Measurements from ENCODE around the gene SLC23A3.

Gene SLC23A3

GRCh38 chr2:219140722-219141121, 29.1 kb downstream of the SLC23A3 start:
- Histone ChIP-seq H3K4me1 (ENCODE audit: control insufficient read depth, insufficient read depth, low read length) (no peaks in the 10 kb centered on the region), H3K27ac (ENCODE audit: low read length) (no peak overlapping the region), H3K27me3 (ENCODE audit: control insufficient read depth, insufficient read depth, low read length) (no peaks in the 10 kb centered on the region), H3K4me3 (ENCODE audit: low read length) (no peak overlapping the region), H3K36me3 (ENCODE audit: control insufficient read depth, insufficient read depth, low read length) (no peaks in the 10 kb centered on the region), H3K9me3 (ENCODE audit: control insufficient read depth, insufficient read depth, low read length) (no peaks in the 10 kb centered on the region)
- DNase-seq (ENCODE audit: low read depth, low spot score), result no peak
- WGBS (ENCODE audit: insufficient coverage, insufficient read length), result no CpG with 5 or more reads among the region's 3 CpGs

DNA sequence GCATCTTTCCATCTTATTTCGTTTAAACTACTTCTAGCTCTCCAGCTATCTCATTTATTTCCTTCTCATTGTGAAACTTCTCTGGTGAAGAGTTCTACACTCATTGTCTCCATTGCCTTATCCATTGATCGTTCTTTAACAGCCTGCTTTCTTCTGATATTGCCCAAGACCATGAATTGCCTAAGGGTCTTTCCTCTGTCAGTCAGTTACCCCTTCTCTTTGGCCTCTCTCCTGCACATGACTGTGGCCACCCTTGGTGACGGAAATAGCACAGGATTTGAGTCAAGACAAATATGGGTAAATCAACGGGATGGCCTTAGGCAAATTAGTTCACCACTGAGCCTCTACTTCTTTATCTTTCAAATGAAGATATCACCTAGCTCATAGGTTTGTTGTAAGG, 35.9 kb downstream of the SLC23A3 start:
- 100% methylated on average over 1 of the region's 4 CpGs for WGBS (ENCODE audit: insufficient coverage, insufficient read length)
- no peaks in the 10 kb centered on the region for H3K9me3 ChIP-seq (ENCODE audit: control insufficient read depth, insufficient read depth, low read length)
- no peaks in the 10 kb centered on the region for H3K36me3 ChIP-seq (ENCODE audit: control insufficient read depth, insufficient read depth, low read length)
- no peaks in the 10 kb centered on the region for H3K4me1 ChIP-seq (ENCODE audit: control insufficient read depth, insufficient read depth, low read length)
- no peaks in the 10 kb centered on the region for H3K27me3 ChIP-seq (ENCODE audit: control insufficient read depth, insufficient read depth, low read length)
- no peak overlapping the region for H3K4me3 ChIP-seq (ENCODE audit: low read length)
- no peak for DNase-seq (ENCODE audit: low read depth, low spot score)
- no peak overlapping the region for H3K27ac ChIP-seq (ENCODE audit: low read length)

- Histone ChIP-seq H3K27me3 (ENCODE audit: control insufficient read depth, insufficient read depth, low read length) (no peaks in the 10 kb centered on the region), H3K4me3 (ENCODE audit: low read length) (no peak overlapping the region), H3K27ac (ENCODE audit: low read length) (no peak overlapping the region), H3K36me3 (ENCODE audit: control insufficient read depth, insufficient read depth, low read length) (no peaks in the 10 kb centered on the region), H3K4me1 (ENCODE audit: control insufficient read depth, insufficient read depth, low read length) (no peaks in the 10 kb centered on the region), H3K9me3 (ENCODE audit: control insufficient read depth, insufficient read depth, low read length) (no peaks in the 10 kb centered on the region)
- no peak for DNase-seq (ENCODE audit: low read depth, low spot score)
- WGBS (ENCODE audit: insufficient coverage, insufficient read length), result no CpG with 5 or more reads among the region's 4 CpGs
Observed at GRCh38 chr2:219131744-219132143, 38.1 kb downstream of the SLC23A3 start.

GRCh38 chr2:219131327-219131726, 38.5 kb downstream of the SLC23A3 start:
- Histone ChIP-seq H3K4me1 (ENCODE audit: control insufficient read depth, insufficient read depth, low read length) (no peaks in the 10 kb centered on the region), H3K36me3 (ENCODE audit: control insufficient read depth, insufficient read depth, low read length) (no peaks in the 10 kb centered on the region), H3K27me3 (ENCODE audit: control insufficient read depth, insufficient read depth, low read length) (no peaks in the 10 kb centered on the region), H3K27ac (ENCODE audit: low read length) (no peak overlapping the region), H3K9me3 (ENCODE audit: control insufficient read depth, insufficient read depth, low read length) (no peaks in the 10 kb centered on the region), H3K4me3 (ENCODE audit: low read length) (no peak overlapping the region)
- no CpG with 5 or more reads among the region's 3 CpGs for WGBS (ENCODE audit: insufficient coverage, insufficient read length)
- no peak for DNase-seq (ENCODE audit: low read depth, low spot score)

DNA sequence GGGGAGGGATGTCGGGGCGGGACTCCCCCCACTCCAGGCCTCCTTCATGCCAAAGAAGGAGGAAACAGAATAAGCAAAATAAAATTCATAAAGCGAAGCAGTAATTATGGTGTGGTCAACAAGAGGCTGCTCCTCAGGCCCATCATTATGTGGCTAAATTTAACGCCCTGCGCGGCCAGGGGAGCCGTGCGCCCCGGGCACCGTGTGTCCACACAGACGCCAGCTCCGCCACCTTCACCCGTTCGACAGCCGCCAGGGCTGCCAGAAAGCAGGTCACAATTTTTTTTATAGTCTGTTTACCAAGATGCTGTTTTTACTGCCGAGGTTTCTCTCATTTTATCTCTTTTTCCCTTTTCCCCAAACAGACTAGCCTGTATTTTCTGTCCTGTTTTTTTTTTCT, 40.2 kb downstream of the SLC23A3 start:
- Histone ChIP-seq H3K4me1 (ENCODE audit: control insufficient read depth, insufficient read depth, low read length) (no peaks in the 10 kb centered on the region), H3K27me3 (ENCODE audit: control insufficient read depth, insufficient read depth, low read length) (no peaks in the 10 kb centered on the region), H3K36me3 (ENCODE audit: control insufficient read depth, insufficient read depth, low read length) (no peaks in the 10 kb centered on the region), H3K4me3 (ENCODE audit: low read length) (no peak overlapping the region), H3K27ac (ENCODE audit: low read length) (no peak overlapping the region), H3K9me3 (ENCODE audit: control insufficient read depth, insufficient read depth, low read length) (no peaks in the 10 kb centered on the region)
- no peak for DNase-seq (ENCODE audit: low read depth, low spot score)
- no CpG with 5 or more reads among the region's 16 CpGs for WGBS (ENCODE audit: insufficient coverage, insufficient read length)

DNA sequence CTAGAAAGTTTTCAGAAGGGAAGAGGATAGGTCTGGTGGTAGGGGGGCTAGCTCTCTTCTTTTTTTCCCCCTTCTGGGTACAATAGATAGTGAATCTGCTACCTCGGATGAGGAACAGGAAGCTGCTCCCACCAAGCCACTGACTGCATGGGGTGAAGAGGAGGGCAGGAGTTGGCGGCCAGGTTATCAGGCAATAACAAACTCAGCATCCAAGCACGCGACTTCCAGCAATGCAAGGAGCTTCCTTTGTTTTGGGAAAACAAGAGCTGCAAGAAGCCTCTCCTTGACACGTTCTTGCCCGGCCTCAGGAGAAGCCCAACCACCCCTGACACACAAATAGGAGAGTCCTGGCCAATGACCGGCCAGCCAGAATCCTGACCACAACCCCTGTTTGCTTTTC, 41.4 kb downstream of the SLC23A3 start:
- no peak overlapping the region for H3K27ac ChIP-seq (ENCODE audit: low read length)
- H3K36me3 ChIP-seq (ENCODE audit: control insufficient read depth, insufficient read depth, low read length), result no peaks in the 10 kb centered on the region
- H3K27me3 ChIP-seq (ENCODE audit: control insufficient read depth, insufficient read depth, low read length), result no peaks in the 10 kb centered on the region
- no peak overlapping the region for H3K4me3 ChIP-seq (ENCODE audit: low read length)
- H3K4me1 ChIP-seq (ENCODE audit: control insufficient read depth, insufficient read depth, low read length), result 0 out of 2 replicates have a peak, but pooled peaks cover 1% of the 10 kb centered on the region
- DNase-seq (ENCODE audit: low read depth, low spot score), result no peak
- H3K9me3 ChIP-seq (ENCODE audit: control insufficient read depth, insufficient read depth, low read length), result no peaks in the 10 kb centered on the region
- WGBS (ENCODE audit: insufficient coverage, insufficient read length), result no CpG with 5 or more reads among the region's 7 CpGs

- WGBS (ENCODE audit: insufficient coverage, insufficient read length), result no CpG with 5 or more reads among the region's 2 CpGs
- H3K27ac ChIP-seq (ENCODE audit: low read length), result no peak overlapping the region
- no peaks in the 10 kb centered on the region for H3K27me3 ChIP-seq (ENCODE audit: control insufficient read depth, insufficient read depth, low read length)
- no peaks in the 10 kb centered on the region for H3K36me3 ChIP-seq (ENCODE audit: control insufficient read depth, insufficient read depth, low read length)
- no peak overlapping the region for H3K4me3 ChIP-seq (ENCODE audit: low read length)
- H3K9me3 ChIP-seq (ENCODE audit: control insufficient read depth, insufficient read depth, low read length), result no peaks in the 10 kb centered on the region
- 0 out of 2 replicates have a peak, but pooled peaks cover 1% of the 10 kb centered on the region for H3K4me1 ChIP-seq (ENCODE audit: control insufficient read depth, insufficient read depth, low read length)
- no peak for DNase-seq (ENCODE audit: low read depth, low spot score)
Observed at GRCh38 chr2:219127037-219127635, 42.7 kb downstream of the SLC23A3 start.

DNA sequence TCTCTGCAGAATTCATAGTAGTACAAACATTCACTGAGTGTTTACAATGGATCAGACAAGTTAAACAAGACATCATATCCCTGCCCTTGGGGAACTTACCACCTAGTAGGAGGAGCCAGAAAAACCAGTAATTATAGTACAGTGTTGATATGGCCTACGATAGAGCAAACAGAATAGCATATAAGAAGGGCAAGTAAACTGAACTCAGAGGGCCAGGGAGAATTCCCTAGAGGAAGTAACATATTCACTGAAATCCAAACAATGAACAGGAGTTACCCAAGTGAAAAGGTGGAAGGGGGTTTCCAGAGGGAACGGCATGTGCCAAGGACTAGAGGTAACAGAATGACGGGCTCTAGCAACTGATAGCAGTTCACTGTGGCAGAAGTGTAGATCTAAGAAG, 43.3 kb downstream of the SLC23A3 start:
- Histone ChIP-seq H3K4me1 (ENCODE audit: control insufficient read depth, insufficient read depth, low read length) (0 out of 2 replicates have a peak, but pooled peaks cover 1% of the 10 kb centered on the region), H3K4me3 (ENCODE audit: low read length) (no peak overlapping the region), H3K36me3 (ENCODE audit: control insufficient read depth, insufficient read depth, low read length) (no peaks in the 10 kb centered on the region), H3K9me3 (ENCODE audit: control insufficient read depth, insufficient read depth, low read length) (no peaks in the 10 kb centered on the region), H3K27ac (ENCODE audit: low read length) (no peak overlapping the region), H3K27me3 (ENCODE audit: control insufficient read depth, insufficient read depth, low read length) (no peaks in the 10 kb centered on the region)
- no CpG with 5 or more reads among the region's 3 CpGs for WGBS (ENCODE audit: insufficient coverage, insufficient read length)
- DNase-seq (ENCODE audit: low read depth, low spot score), result no peak

DNA sequence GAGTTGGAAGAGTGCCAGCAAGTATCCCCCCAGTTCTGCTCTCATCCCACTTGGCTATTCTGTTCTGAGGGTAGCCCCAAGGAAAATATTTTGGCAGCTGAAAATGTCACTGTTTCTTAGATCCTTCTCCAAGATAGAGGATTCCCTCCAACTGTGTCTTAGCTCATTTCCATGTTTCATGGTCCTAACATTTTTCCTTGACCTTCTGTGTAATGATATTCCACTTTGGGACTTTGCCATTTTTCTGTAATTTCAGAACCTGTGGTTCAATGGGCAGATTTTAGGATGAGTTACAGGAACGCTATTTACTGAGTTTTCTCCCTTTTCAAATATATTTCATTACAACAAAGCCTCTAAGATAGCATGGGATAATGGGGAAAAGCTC, 44.0 kb downstream of the SLC23A3 start:
- H3K36me3 ChIP-seq (ENCODE audit: control insufficient read depth, insufficient read depth, low read length), result no peaks in the 10 kb centered on the region
- H3K4me1 ChIP-seq (ENCODE audit: control insufficient read depth, insufficient read depth, low read length), result 0 out of 2 replicates have a peak, but pooled peaks cover 1% of the 10 kb centered on the region
- H3K9me3 ChIP-seq (ENCODE audit: control insufficient read depth, insufficient read depth, low read length), result no peaks in the 10 kb centered on the region
- DNase-seq (ENCODE audit: low read depth, low spot score), result no peak
- no CpG with 5 or more reads among the region's 1 CpG for WGBS (ENCODE audit: insufficient coverage, insufficient read length)
- no peak overlapping the region for H3K27ac ChIP-seq (ENCODE audit: low read length)
- no peak overlapping the region for H3K4me3 ChIP-seq (ENCODE audit: low read length)
- H3K27me3 ChIP-seq (ENCODE audit: control insufficient read depth, insufficient read depth, low read length), result no peaks in the 10 kb centered on the region

DNA sequence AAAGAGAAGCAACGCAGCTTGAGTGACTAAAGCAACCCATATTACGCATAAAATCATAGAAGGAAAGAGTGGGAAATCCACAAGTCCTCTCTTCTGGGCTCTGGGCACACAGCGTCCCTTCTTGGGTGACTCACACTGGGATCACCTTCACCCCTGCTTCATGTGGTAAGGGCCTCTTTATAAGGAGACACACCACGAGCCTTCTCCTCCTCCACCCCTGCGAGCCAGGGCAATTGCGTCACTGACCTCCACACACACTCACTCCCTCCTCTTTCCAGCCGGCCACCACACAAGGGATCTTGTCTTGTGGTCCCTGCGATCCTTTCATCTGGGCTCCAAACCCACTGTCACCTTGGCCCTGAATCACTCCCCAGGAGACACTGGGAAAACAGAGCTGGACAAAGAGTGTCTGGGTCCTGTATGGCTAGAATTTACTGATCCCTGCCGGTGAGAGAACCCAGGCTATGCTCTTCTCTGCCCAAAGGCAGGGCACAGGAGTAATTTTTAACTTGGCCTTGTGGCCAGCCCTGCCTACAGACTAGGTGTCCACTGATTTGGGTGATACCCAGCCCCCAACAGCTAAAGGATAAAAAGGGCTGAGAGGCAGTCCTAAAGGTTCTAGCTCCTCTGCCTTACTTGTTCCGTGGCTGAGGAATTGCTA, 44.5 kb downstream of the SLC23A3 start:
- Histone ChIP-seq H3K4me1 (ENCODE audit: control insufficient read depth, insufficient read depth, low read length) (0 out of 2 replicates have a peak, but pooled peaks cover 1% of the 10 kb centered on the region), H3K27ac (ENCODE audit: low read length) (no peak overlapping the region), H3K36me3 (ENCODE audit: control insufficient read depth, insufficient read depth, low read length) (no peaks in the 10 kb centered on the region), H3K27me3 (ENCODE audit: control insufficient read depth, insufficient read depth, low read length) (no peaks in the 10 kb centered on the region), H3K4me3 (ENCODE audit: low read length) (no peak overlapping the region), H3K9me3 (ENCODE audit: control insufficient read depth, insufficient read depth, low read length) (no peaks in the 10 kb centered on the region)
- no CpG with 5 or more reads among the region's 10 CpGs for WGBS (ENCODE audit: insufficient coverage, insufficient read length)
- DNase-seq (ENCODE audit: low read depth, low spot score), result no peak
